Suprapubic skin (tissue), 3 donors: ENCODE data around the gene DUT.

ENCODE experiments used
- CTCF ChIP-seq, 2 donors: fragments of 200-600 bp in 1 of 2; fragments of 450-650 bp in 1 of 2; sonication (generic) in 1 of 2; IDR thresholded peaks; one replicate each; pipeline ENCODE4 v1.5.1; 2016 to 2019; ENCODE audit warnings: antibody characterized with exemption in 2 of 2, mild to moderate bottlenecking in 1 of 2, moderate library complexity in 1 of 2
- POLR2AphosphoS5 ChIP-seq, 3 donors: sonication (generic); formaldehyde crosslinking; IDR thresholded peaks; one replicate each; pipeline ENCODE4 v1.6.1; 2017; ENCODE audit warnings: antibody characterized with exemption in 3 of 3

GRCh38 chr15:48317221-48317620 lies 14.0 kb upstream of the DUT start:
- TF ChIP-seq CTCF (IDR thresholded peaks at IDR 0.05) (no peak), POLR2AphosphoS5 (IDR thresholded peaks at IDR 0.05) (no peak)
